ENCODE results near the gene DISC1.

Gene DISC1

GRCh38 chr1:232046451-232047306 is 420.1 kb downstream of the DISC1 start:
- DNase-seq (ENCODE audit: low read depth): no peak

GRCh38 chr1:232047473-232047872 is 420.9 kb downstream of the DISC1 start:
- no peak for DNase-seq (ENCODE audit: low read depth)

GRCh38 chr1:232048481-232048880 is 421.9 kb downstream of the DISC1 start:
- no peak for DNase-seq (ENCODE audit: low read depth)

- no peak for DNase-seq (ENCODE audit: low read depth)
Measured at GRCh38 chr1:232049335-232049734, 422.7 kb downstream of the DISC1 start.

GRCh38 chr1:232057217-232057895 is 430.8 kb downstream of the DISC1 start:
- DNase-seq (ENCODE audit: low read depth): no peak

GRCh38 chr1:232057896-232058274 is 431.3 kb downstream of the DISC1 start:
- DNase-seq (ENCODE audit: low read depth): no peak

- no peak for DNase-seq (ENCODE audit: low read depth)
Measured at GRCh38 chr1:232059726-232060374, 433.3 kb downstream of the DISC1 start.

GRCh38 chr1:232062967-232063366 is 436.4 kb downstream of the DISC1 start:
- DNase-seq (ENCODE audit: low read depth): no peak

- no peak for DNase-seq (ENCODE audit: low read depth)
Measured at GRCh38 chr1:232066521-232066920, 439.9 kb downstream of the DISC1 start.

- no peak for DNase-seq (ENCODE audit: low read depth)
Measured at GRCh38 chr1:232074265-232074664, 447.7 kb downstream of the DISC1 start.

GRCh38 chr1:232077809-232078208 is 451.2 kb downstream of the DISC1 start:
- no peak for DNase-seq (ENCODE audit: low read depth)

- no peak for DNase-seq (ENCODE audit: low read depth)
Measured at GRCh38 chr1:232084584-232085223, 458.1 kb downstream of the DISC1 start.

GRCh38 chr1:232090816-232091215 is 464.2 kb downstream of the DISC1 start:
- DNase-seq (ENCODE audit: low read depth): no peak

Data from stromal cell of bone marrow (primary cell).